Measurements from ENCODE around the gene CSPG4.
A peak's percentile ranks its signal among the peaks of the same experiment; 100 is the strongest.
"Not testable (repeated sequence)": the region's sequence is repeated elsewhere in the genome, so short reads cannot be mapped to it uniquely, and the experiment has no call there.

The CSPG4 gene

GRCh38 chr15:75696311-75696720 is 16.3 kb downstream of the CSPG4 start:
- H3K4me3 ChIP-seq (ENCODE audit: low read length): no peak overlapping the region
- DNase-seq (ENCODE audit: low read depth): peak; percentile 94
- TF ChIP-seq CTCF (IDR thresholded peaks at IDR 0.05; ENCODE audit: insufficient read depth, low read depth, low read length, missing control alignments): no peak

DNA sequence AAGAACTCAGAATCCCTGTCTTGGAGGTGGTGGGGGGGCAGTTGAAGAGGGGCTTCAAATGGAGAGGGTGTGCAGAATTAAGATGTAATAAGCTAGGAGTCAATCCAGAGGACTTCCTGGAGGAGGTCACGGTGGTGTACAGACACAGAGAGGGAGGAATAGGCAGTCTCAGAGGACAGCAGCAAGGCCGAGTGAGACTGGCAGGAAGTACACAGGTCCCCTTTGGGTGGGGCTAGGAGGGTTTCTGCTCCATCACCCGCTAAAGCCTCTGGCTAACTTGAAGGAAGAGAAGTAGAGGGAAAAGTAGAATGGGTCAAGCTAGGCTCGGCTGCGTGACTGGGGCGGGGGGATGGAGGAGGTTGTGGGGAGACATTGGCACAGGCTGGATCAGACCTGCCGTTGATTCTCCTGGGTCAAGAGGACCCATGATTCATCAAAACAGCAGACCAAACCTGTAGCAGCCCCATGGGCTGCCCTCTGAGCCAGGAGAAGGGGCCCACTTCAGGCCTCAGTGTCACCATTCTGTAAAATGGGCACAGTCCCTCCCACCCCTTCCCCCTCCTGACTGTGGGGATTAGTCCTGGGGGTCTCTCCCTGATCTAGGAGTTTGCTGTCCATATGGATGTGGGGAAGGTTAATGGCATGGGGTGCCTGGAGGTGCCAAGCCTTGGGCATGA is 16.9 kb downstream of the CSPG4 start:
- no peak for DNase-seq (ENCODE audit: low read depth)
- H3K4me3 ChIP-seq (ENCODE audit: low read length): no peak overlapping the region
- TF ChIP-seq CTCF (IDR thresholded peaks at IDR 0.05; ENCODE audit: insufficient read depth, low read depth, low read length, missing control alignments): no peak

- no peak for TF ChIP-seq CTCF (IDR thresholded peaks at IDR 0.05; ENCODE audit: insufficient read depth, low read depth, low read length, missing control alignments)
- H3K4me3 ChIP-seq (ENCODE audit: low read length): no peak overlapping the region
- no peak for DNase-seq (ENCODE audit: low read depth)
Observed at GRCh38 chr15:75695220-75695619, 17.4 kb downstream of the CSPG4 start.

DNA sequence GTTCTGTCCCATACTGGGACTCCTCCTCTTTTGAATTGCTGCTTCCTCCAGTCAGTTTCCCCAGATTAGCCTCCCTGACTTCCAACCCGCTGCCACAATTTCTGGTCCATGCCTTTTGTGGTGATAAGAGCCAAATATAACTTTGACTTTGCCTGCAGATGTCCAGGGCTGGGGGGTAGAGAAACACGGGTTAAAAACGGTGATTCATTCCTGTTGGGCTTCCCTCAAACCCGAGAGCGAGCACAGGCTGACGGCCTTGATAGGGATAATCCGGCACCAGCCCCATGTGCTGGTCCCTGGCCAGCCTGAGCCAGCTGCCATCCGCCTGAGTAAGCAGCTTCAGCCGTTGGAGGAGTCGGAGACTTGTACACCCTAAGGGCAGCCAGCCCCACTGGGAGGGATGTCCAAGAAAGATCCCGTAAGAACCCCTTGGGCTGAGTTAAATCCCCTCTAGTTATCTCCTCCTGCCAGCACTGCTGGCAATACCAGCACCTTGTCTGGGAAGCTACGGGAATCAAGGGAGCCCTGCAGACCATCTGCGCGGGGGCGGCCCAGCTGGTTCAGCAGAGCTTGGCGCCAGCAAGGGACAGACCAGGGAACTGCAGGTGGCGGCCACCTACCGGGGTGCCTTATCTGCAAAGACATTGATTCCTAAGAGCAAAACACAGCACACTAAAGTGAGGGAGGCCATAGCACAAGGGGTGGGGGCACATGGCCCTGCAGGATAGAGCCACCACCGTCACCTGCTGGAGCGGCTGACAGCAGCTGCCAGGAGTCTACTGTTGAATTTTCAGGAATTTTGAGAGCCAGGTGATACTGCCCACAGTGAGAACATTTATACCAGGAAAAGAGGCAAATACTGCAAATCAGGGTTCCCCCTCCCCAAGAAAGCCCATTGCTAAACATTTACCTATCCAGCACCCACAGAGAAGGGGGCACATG is 18.1 kb downstream of the CSPG4 start:
- DNase-seq (ENCODE audit: low read depth): peak; percentile 93
- H3K4me3 ChIP-seq (ENCODE audit: low read length): no peak overlapping the region
- TF ChIP-seq CTCF (IDR thresholded peaks at IDR 0.05; ENCODE audit: insufficient read depth, low read depth, low read length, missing control alignments): peak; percentile 51

DNA sequence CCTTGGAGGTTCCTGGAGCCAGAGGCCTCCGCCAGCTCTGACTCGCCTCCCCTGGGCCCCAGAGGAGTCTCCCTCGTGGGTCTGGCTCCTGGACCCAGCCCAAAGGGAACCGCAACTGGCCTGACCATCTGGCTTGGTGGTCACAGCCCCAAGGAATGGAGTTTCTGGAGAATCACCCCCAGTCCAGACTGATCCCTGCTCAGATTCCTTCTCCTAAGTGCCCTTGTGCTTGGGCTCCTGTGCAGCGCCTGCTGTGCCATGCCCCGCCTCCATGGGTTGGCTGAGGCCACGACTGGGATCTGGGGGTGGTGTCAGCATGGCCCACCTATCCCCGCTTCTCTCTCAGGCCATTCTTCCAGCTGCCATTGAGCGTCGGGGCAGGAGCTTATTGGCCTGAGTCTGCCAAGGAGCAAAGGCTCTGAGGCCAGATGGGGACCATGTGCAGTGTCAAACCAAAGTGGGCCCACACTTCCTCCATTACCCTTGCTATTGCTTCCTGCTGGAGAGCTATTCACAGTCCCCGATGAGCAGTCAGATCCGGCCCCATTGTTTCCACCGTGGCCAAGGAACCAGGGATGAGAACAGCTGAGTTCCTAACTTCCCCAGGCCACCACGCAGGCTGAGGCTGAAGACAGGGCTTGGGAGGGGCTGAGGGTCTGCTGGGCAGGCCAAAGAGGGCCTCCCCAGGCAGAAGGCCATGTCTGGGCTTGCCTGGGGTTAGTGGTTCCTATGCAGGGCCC is 19.0 kb downstream of the CSPG4 start:
- no peak overlapping the region for H3K4me3 ChIP-seq (ENCODE audit: low read length)

DNA sequence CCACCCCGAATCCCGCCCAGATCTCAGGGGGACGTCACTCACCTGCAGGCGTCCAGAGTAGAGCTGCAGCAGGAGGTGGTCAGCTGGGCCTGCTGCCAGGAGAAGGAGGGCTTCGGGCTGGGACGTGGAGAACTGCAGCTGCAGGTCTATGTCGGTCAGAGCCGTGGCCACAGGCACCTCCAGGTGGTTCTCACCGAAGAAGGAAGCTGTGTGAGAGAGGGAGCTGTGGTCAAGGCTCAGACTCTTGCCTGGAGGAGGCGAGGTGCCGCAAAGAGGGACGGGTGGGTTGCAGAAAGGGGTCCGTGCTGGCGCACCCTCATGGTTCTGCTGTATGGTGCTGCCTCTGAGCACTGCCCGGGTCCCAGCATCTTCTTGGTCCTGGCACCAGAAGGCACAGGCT is 19.6 kb downstream of the CSPG4 start:
- DNase-seq (ENCODE audit: low read depth); H3K4me3 ChIP-seq (ENCODE audit: low read length): not testable (repeated sequence)

More for the DNA sequence above, 19.0 kb downstream of the CSPG4 start:
- no peak for TF ChIP-seq CTCF (IDR thresholded peaks at IDR 0.05; ENCODE audit: insufficient read depth, low read depth, low read length, missing control alignments)
- DNase-seq (ENCODE audit: low read depth): no peak

DNA sequence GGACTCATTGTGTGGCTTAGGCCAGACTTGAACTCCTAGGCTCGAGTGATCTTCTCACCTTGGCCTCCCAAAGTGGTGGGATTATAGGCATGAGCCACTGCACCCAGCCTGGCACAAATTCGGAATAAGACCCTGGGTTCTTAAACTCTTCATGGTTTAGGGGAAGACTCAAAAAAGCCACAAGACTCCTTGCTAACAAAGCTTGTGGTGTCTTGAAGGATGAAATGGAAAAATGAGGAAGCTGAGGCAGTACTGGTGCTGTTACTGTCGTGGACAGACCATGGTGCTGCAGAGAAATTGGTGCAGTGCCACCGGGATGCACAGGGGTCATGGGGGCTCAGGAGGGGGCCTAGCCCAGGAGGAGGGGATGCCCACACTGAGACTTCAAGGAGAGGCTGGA is 20.3 kb downstream of the CSPG4 start:
- H3K4me3 ChIP-seq (ENCODE audit: low read length); DNase-seq (ENCODE audit: low read depth): not testable (repeated sequence)

DNA sequence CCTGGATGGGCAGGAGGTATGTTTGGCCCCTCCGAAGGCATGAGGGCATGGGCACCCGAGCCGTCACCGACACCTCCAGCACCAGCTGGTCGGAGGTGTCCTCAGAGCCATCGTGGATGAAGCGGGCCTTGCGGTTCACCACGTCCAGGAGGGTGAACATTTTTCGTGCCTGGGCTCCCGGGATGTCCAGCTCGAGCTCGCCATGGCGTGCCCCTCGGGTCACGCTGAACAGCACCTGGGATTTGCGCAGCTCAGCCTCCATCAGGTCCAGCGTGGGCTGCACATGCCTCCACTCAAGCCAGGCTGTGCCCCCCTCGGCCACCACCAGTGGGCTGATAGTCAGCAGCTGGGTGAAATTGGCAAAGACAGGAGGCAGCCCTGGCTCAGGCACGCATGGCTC is 23.2 kb downstream of the CSPG4 start:
- H3K4me3 ChIP-seq (ENCODE audit: low read length); DNase-seq (ENCODE audit: low read depth): not testable (repeated sequence)
